Effector CD4-positive, alpha-beta T cell (primary cell): ENCODE data around the gene ERC2.
"Not testable (repeated sequence)": the region's sequence is repeated elsewhere in the genome, so short reads cannot be mapped to it uniquely, and the experiment has no call there.

ENCODE experiments used
- DNase-seq: peaks from one replicate; pipeline ENCODE4 v3.0.0-alpha.2; 2020

The ERC2 gene

DNA sequence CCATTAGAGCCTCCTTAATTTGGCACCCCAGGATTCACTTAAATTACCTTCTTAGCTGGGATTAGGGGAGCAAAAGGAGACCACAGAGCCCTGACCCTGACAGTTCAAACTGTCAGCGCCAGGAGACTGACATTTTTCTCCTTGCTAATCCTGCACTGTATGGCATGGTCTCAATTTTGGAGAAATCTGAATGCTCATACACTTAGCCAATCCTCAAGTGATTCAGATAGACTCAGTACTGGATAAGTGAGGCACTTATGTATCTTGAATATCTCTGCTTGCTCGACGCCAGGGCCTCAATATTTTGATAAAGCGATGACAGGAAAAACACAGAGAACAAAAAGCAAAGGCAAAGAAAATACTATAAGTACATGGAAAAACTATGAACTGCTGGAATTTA, 605.2 kb downstream of the ERC2 start:
- DNase-seq = no peak

DNA sequence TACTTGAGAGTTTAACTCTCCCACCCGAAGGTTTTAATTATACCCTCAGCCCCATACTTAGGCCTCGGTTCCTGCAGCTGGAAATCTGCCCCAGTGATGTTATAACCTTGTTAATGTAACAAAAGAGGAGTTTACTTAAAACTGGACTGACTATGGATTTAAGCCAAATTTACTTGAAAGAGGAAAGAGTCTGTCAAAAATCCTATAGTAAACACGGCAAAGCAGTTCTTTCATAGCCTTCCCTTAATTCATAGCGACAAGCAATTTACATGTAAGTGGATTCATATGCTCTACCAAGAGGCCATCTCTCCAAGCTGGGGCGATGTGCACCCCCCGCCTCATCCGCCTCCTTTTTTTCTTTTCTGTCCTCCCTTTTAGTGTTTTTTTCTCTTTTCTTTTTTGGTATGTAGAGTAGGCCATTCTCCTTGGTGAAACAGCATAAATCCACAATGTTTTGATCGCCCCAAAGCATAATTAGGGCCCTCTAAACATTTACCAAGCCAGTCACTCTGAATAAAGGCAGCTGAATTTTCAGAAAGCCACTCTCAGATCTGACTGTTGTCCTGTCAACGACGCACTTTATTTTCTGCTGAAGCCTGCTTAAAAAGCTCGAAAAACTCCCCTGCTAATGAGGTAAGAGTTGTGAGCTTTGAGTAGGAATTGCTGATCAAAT, 608.1 kb downstream of the ERC2 start:
- no peak for DNase-seq

DNA sequence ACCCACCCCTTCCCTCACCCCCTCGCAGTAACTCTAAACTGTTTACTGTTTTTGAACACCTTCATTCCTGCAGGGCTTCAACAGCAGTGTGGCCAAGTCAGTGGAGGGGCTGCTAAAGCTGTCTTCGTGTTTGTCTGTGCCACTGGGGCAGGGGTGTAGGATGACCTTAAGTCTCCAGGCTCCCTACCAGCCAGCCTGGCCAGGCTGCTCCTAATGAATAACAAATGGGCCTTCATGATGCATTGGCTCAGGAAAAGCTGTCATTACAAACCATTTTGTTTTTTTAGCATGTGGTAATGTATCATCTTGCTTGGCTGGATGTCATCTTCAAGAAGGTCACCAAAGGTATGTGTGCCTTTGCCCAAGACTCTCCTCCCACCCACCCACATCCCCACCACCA, 609.0 kb downstream of the ERC2 start:
- DNase-seq = no peak

DNA sequence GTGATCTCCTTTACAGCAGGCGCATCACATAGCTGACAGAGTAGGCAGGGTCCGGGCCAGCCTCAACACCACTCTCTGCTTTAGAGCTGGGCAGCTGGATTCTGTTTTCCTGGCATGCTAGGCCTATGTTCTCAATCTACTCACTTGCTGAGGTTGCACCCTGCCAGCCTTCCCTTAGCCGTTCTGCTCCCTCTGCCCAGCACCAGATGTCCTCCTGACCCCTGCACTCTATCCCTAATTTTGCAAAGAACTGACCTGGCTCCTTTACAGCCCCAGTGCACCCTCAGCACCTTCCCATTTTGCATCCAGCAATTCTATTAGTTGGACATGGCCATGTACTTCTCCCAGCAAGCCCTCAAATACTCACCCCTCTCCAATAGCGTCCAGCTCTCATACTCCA, 609.5 kb downstream of the ERC2 start:
- no peak for DNase-seq

DNA sequence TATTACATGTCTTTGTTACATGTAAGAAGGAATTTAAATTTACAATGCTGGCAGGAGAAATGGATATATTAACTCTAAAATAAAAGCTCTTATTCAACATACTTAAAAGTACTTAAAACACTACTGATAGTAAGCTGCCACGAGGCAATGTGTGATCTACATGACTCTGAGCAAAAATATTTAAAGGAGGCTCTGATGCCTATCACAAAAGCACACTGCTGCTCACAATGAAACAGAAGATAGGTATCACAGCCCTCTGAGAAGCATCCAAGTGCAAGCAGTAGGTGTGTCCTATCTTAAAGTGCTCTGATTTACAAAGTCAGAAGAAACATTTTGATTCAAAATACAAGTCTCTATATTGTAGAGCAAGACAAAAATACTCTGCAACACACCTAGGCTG, 610.0 kb downstream of the ERC2 start:
- DNase-seq = no peak

DNA sequence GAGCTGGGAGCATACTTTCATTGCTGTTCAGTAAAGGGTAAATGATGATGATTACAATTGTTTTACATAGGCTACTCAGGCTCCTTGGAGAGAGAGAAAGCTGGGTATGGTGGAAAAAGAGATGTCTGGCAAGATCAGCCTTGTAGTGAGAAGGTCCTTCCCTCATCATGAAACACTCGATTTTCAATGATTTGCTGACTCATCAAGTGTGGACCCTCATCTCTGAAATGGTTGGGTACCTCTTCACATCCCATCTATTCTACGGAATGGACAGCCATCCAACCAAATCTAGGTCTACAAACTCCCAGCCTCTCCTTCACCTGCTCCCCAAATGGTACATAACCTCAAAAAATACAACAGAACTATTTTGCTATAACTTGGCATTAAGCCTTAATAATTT, 610.6 kb downstream of the ERC2 start:
- DNase-seq = no peak

DNA sequence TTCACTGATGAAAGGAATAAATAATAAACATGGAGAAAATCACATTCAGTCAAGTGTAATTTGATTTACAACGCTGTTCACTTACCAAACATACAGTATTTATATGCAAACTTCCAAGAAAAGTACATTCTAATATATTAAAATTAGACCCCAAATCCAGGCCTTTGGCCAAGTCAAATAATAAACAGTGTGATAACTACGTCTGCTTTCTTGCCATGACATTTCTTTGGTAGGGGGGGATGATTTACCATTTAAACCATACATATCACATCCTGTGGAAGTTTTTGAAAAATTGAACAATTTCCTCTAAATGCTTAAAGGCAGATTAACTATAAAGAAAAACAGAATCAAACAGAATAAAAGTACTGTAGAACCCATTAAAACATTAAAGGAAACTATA, 613.0 kb downstream of the ERC2 start:
- DNase-seq = no peak

DNA sequence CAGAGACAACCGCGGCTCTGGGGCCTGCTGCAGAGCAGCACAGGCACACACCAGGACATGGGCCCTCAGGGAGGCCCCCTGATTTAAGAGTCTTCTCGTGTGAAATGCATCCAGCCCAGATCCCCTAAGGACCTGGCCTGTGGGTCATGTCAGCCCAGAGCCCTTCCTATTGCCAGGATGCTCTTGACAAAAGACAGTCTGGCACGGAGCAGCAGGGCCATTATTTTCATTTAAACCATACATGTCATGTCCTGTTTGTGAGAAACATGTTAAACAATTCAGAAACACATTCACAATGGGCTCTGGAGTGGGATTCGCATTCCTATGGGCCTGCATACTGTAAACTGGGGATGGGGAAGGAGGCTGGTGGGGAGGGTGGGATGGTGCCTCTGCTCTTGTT, 613.8 kb downstream of the ERC2 start:
- no peak for DNase-seq

DNA sequence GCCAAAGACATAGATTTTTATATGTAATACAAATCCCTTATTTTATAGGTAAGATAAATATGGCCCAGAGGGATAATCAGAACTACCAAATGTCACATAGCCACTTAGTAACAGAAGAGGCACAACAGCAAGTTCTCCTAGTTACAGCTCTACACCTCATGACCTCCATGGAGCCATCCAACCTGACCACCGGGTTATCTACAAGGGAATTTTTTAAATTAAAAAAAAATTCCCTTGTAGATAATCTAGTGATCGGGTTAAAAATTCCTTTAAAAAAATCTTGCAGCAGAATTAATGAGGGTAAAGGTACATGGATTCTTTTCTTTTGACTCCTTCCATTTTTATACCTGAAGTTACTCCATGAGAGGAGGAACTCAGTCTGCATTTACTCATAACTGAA, 615.9 kb downstream of the ERC2 start:
- DNase-seq = no peak

DNA sequence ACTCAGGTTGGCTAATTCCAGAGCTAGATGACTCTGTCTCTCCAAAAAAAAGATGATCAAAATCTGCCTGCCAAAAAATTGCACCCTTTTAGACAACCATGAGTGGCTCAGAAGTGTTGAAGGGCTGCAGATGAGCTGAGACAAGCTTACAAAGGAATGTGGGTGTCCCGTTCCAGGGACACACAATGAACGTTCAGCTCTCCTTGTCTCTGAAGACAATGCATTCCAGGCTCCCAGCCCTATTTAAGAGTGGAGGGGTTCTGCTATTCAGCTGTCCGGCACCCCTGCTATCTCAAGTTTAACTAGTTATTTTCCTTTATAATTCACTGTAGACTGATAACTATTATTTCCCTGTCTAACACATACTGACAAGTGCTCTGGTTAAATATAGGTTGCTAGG, 626.1 kb downstream of the ERC2 start:
- DNase-seq = no peak

DNA sequence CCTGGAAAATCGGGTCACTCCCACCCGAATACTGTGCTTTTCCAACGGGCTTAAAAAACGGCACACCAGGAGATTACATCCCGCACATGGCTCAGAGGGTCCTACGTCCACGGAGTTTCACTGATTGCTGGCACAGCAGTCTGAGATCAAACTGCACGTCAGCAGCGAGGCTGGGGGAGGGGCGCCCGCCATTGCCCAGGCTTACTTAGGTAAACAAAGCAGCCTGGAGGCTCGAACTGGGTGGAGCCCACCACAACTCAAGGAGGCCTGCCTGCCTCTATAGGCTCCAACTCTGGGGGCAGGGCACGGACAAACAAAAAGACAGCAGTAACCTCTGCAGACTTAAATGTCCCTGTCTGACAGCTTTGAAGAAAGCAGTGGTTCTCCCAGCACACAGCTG, 636.4 kb downstream of the ERC2 start:
- not testable (repeated sequence) for DNase-seq

DNA sequence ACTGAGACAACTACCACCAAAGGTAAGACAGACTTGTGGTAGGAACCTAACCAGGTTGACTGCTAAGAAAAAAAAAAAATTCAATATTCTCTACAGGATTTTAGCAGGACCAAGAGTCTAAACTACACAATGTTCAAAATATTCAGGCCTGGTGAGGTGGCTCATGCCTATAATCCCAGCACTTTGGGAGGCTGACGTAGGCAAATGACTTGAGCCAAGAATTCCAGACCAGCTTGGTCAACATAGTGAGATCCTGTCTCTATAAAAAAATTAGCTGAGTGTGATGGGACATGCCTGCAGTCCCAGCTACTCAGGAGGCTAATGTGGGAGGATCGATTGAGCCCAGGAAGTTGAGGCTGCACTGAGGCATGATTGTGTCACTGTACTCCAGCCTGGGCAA, 639.6 kb downstream of the ERC2 start:
- DNase-seq = no peak

DNA sequence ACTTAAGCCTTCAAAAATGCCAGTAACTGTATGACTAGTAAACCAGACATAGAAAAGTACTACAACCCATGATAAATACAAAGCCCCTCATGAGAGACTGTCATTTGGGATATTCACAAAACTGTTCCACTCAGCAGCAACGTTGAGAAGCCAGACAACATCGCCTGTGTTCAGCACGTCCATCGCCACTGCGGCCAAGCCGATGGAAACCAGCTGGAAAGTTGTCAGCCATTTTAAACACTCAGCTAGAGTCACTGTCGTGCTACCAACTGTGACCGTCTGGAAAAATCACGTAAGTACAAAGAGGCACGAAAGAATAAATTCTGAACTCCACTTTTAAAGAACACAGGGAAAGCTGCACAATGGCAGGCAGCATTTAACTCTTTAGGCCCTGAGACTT, 640.5 kb downstream of the ERC2 start:
- DNase-seq = no peak

DNA sequence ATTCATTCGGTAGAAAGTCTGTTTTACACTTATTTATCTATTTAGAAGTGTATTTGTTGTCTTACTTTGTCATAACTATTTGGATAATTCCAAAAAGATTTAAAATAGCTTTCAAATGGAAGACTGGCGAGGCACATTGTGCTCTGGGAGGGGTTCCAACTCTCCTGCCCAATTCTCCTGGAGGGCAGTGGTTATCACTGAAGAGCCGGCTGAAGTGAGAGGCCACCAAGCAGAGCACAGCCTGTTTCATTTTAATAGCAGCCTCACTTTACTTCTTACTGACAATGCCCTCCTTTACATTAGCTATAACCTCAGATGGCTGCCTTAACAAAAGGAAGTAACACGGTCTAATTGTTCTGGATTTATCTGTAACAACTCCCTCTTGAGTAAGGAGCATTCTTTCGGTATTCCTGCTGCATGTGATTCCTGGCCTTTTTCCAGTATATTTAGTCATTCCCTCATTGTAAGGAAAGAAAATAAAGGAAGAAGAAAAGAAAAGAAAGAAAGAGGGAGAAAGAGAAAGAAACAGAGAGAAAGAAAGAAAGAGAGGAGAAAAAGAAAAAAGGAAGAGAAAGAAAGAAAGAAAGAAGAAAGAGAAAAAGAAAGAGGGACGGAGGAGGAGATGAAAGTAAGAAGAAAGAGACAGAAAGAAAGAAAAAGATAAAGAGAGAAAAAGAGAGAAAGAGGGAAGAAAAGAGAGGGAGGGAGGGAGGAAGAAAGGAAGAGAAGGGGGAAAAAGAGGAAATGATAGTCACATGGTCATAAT, 641.4 kb downstream of the ERC2 start:
- DNase-seq = no peak

DNA sequence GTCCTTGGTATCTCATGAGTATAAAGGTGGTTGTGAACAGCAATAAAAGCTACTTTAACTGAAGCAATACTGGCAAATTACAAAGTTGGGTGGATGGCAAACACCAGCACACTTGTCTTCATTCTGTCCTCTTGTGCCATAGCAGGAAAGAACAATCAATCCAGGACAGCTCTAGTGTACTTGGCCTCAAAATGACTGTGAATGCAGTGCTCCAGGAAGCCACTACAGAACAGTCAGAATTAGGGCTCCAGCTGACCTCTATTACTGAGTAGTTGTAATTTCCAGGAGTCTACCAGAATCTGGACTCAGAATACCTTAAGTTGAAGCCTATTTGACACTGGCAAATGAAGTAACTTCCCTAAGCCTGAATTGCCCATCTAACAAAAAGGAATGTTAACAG, 642.2 kb downstream of the ERC2 start:
- no peak for DNase-seq

DNA sequence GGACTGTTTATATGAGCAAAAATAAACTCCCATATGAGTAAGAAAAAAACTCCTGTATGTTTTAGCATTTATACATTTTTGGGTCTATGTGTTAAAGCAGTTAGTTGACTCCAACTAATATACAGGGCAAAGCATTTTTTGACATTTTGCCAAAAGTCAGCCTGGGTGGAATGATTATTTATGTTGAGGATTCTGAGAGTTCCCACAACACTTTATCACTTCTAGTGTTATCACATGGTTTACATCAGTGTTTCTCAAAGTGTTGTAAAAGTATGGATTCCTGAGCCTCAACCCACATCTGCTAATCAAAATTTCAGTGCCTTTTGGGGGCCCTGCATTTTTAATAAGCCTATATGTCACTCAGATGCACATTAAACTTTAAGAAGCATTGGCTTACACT, 643.9 kb downstream of the ERC2 start:
- DNase-seq = no peak

DNA sequence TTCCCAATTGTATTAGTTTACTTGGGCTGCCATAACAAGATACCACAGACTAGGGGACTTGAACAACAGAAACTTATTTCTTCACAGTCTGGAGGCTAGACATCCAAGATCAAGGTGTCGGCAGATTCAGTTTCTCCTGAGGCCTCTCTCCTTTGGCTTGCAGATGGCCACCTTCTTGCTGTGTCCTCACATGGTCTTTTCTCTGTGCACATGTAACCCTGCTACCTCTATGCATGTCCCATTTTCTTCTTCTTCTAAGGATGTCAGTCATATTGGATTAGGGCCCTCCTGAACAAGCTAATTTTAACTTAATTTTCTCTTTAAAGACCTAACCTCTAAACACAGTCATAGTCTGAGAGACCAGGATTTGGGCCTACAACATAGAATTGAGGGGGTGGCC, 644.4 kb downstream of the ERC2 start:
- DNase-seq = no peak

DNA sequence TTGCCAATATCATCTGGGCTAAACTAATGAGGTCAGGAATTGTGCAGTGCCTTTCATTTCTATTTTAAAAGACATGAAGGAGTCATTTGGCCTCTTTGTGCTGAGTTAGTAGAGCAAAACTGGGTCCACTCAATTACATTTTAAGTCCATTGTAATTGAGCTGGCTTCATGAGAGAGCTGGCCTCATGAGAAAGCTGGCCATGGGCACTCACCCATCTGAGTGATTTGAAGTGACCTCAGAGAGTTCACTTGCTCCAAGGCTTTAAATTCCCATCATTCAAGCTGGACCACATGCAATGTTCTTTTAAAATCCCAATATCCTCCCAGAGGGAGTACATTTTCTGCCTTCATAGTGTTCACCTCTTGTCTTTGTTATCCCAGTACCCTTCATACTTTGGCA, 645.3 kb downstream of the ERC2 start:
- no peak for DNase-seq

DNA sequence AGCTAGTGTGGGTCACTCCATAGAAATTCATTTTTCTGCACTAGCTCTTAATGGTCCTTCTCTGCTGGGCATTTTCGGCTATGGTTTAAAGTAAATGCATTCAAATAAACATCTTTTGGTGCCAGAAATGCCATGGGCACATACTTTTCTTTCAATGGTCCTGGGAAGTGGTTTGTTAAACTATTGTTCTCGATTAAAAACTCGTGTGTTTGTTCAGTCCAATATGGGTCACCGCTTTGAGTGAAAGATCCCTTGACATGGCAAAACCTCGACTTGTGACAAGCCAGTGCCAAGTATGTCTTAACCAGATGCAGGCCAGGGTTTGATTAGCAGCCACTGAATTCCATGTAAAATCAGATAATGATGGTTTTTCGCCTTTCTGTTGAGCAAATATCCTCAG, 649.3 kb downstream of the ERC2 start:
- DNase-seq = no peak

DNA sequence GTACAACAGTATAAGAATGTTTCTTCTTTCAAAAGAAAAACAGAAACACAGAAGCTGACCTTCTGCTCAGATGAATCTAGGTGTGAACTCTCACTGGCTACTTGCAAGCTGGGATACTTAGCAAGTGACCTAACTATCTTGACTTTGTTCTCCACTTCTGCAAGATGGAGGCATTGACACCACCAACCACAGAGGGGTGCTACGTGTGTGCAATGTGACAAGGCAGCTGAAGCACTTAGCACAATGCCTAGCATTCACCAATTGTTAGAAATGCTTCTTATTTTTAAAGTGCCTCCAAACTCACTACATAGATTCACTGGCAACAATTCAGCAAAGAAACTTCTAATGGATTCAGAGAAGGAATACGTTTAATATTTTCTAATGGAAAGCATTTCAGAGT, 649.8 kb downstream of the ERC2 start:
- DNase-seq = no peak

DNA sequence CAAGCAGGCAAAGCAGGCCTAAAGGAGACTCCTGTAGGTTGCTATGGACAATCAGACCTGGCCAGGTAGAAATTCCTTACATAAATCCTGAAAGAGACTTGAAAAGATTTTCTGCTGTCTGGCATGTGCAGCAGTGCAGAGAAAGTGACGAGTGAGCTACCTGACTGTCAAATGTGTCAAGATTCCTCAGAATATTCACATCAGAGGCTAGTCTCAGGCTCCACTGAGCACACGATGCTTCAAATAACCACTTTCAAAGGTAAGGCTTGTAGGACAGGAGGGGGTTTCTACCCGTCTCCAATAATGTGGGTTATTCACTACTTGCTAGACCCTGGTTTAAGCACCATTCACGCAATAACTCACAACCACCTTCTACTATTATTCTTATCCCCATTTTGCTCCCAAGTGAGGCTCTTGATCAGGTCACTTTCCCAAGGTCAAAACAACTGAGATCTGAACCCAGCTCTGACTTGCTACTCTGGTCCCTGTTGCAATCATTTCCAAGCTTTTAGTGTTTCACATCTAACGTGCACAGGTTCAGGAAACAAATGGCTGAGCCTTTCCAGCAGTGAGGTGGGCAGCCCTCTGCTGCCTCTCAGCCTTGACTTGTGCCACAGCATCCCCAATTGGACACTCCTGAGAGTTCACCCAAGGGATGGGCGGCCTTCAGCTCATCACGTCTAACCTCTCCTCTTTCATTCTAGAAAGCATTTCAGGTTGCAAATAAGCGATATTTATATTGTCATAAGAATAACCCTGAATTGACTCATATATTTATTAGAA, 651.3 kb downstream of the ERC2 start:
- no peak for DNase-seq

DNA sequence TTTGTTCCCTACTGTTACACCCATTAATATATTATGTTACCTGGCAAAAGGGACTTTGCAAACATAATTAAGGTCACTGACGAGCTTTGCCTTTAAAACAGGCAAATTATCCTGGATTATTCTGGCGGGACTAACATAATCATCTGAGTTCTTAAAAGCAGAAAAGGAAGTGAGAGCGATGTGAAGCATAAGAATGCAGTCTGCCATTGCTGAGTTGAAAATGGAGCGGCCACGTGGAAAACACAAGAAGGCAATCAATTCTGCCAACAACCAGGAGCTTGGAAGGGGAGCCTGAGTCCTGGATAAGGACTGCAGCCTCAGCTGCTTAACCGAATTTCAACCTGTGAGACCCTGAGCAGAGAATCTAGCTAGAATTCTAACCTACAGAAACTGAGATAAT, 653.0 kb downstream of the ERC2 start:
- no peak for DNase-seq

DNA sequence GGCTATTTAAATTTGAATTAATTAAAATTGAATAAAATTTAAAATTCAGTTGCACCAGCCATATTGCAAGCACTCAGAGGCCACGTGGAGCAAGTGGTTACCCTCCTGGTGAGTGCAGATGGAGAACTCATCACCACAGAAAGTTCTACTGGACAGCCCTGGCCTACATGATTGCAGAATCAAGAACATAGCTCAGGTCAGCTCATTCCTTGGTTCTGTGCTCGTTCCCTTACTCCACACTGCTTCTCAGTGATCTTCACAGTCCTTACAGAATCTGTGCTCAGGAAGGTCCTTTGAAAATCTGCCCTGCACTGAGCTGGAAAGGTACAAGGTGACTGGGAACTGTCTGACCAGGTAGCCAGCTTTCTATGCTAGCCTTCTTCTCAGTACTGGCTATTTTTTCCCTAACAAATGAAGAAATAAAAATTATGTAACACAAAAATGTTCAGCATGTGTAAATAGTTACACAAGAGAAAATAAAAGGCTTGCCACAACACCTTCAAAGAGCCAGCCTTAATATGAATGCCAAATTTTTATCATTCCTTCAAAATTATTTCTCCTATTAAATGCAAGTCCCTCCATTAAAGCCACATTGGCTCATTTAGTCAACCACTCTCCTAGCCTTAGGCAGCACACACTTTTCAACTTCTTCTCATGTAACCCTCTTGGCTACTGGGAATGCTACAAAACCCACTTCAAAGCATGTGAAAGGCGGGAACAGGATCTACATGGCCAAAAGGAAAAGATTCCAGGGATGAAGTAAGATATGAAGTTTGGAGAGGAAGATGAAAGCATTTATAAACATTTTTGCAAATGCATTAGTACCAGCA, 654.8 kb downstream of the ERC2 start:
- DNase-seq = no peak
